K562 (cell line): Measurements from ENCODE around the gene RTBDN. TPM values are rescaled to one million over a fixed set of nuclear protein-coding genes. Genes with fewer than 3 reads are reported as not detected.
A peak's percentile ranks its signal among the peaks of the same experiment; 100 is the strongest.

ENCODE experiments used
- ARID2 ChIP-seq: fragments of 450-650 bp; IDR thresholded peaks from 2 replicates; pipeline ENCODE4 v1.6.1; 2017; ENCODE audit warnings: antibody characterized with exemption, mild to moderate bottlenecking
- ATF7 ChIP-seq: fragments of 450-650 bp; IDR thresholded peaks from 2 replicates; pipeline ENCODE4 v1.7.1; 2014; ENCODE audit warnings: mild to moderate bottlenecking, moderate library complexity
- BRF1 ChIP-seq: IDR thresholded peaks from 3 replicates; pipeline ENCODE4 v1.6.1; 2011; ENCODE audit warnings: borderline replicate concordance, mild to moderate bottlenecking; ENCODE audit not compliant: insufficient read length; ENCODE audit errors: extremely low read depth
- CBX5 ChIP-seq: IDR thresholded peaks from 2 replicates; pipeline ENCODE4 v1.6.1; 2014; ENCODE audit warnings: low read depth, borderline replicate concordance
- CHD2 ChIP-seq: IDR thresholded peaks from 2 replicates; pipeline ENCODE4 v1.6.1; 2011; ENCODE audit warnings: low read depth, low read length
- CREBBP ChIP-seq: IDR thresholded peaks from one replicate; pipeline ENCODE4 v1.6.1; 2012; ENCODE audit warnings: low read depth, mild to moderate bottlenecking, control low read depth, inconsistent platforms, low read length
- CSDE1 ChIP-seq, 2 experiments: fragments of 450-650 bp; IDR thresholded peaks; 2 replicates each; pipeline ENCODE4 v1.6.1; 2016; ENCODE audit warnings: mild to moderate bottlenecking in 1 of 2
- ERF ChIP-seq: fragments of 450-650 bp; formaldehyde crosslinking; IDR thresholded peaks from 2 replicates; pipeline ENCODE4 v1.4.0; 2020; ENCODE audit warnings: mild to moderate bottlenecking, mixed read lengths
- ETS2 ChIP-seq: IDR thresholded peaks from 2 replicates; pipeline ENCODE4 v1.6.1; 2016; ENCODE audit warnings: borderline replicate concordance, missing genetic modification characterization, mild to moderate bottlenecking, moderate library complexity, missing compliant biosample characterization; ENCODE audit not compliant: poor library complexity, severe bottlenecking
- HCFC1 ChIP-seq: IDR thresholded peaks from 2 replicates; pipeline ENCODE4 v1.6.1; 2012; ENCODE audit warnings: low read depth, low read length, improper control_type of control experiment
- HDAC3 ChIP-seq: fragments of 450-650 bp; IDR thresholded peaks from 2 replicates; pipeline ENCODE4 v1.6.1; 2018; ENCODE audit warnings: borderline replicate concordance, mild to moderate bottlenecking, moderate library complexity; ENCODE audit not compliant: partially characterized antibody
- PCBP1 ChIP-seq: fragments of 200-400 bp; formaldehyde crosslinking; IDR thresholded peaks from 2 replicates; pipeline ENCODE4 v1.6.1; 2018; ENCODE audit warnings: mild to moderate bottlenecking, low read depth, low read length; ENCODE audit not compliant: poor library complexity, severe bottlenecking
- POLR2G ChIP-seq: fragments of 200-400 bp; formaldehyde crosslinking; IDR thresholded peaks from 2 replicates; pipeline ENCODE4 v1.6.1; 2017; ENCODE audit warnings: low read depth, mild to moderate bottlenecking, antibody characterized with exemption, low read length, moderate library complexity
- POLR3A ChIP-seq: IDR thresholded peaks from 2 replicates; pipeline ENCODE4 v1.6.1; 2011; ENCODE audit warnings: borderline replicate concordance, mild to moderate bottlenecking, moderate library complexity; ENCODE audit not compliant: insufficient read length, insufficient read depth; ENCODE audit errors: extremely low read depth
- SMARCE1 ChIP-seq: fragments of 450-650 bp; IDR thresholded peaks from 2 replicates; pipeline ENCODE4 v1.7.1; 2016; ENCODE audit warnings: mild to moderate bottlenecking
- SP1 ChIP-seq: sonication (generic); formaldehyde crosslinking; IDR thresholded peaks from 2 replicates; pipeline ENCODE4 v1.8.1; 2022; ENCODE audit warnings: mild to moderate bottlenecking, missing genetic modification reagents
- ZNF174 ChIP-seq: fragments of 250-450 bp; sonication (Bioruptor Pico); IDR thresholded peaks from 2 replicates; pipeline ENCODE4 v1.4.0; 2020; ENCODE audit warnings: mild to moderate bottlenecking
- ZNF239 ChIP-seq: fragments of 250-450 bp; sonication (Bioruptor Pico); IDR thresholded peaks from 2 replicates; pipeline ENCODE4 v1.4.0; 2020; ENCODE audit warnings: mild to moderate bottlenecking
- ZNF408 ChIP-seq: fragments of 250-450 bp; sonication (Bioruptor Pico); IDR thresholded peaks from 2 replicates; pipeline ENCODE4 v1.4.0; 2020; ENCODE audit warnings: low read depth, mild to moderate bottlenecking, moderate library complexity
- polyA plus RNA-seq, 8 experiments: library from polyadenylated mRNA; depleted of rRNA in 4 of 8; stranded (reverse) in 5 of 8; unstranded in 3 of 8; fragments of >200 nt; fragmentation: Nextera tagmentation in 2 of 8; fragmentation: Illumina TruSeq in 1 of 8; extraction: Ambion mirVana in 2 of 8; extraction: Trizol in 1 of 8; gene quantifications; 2 replicates each; pipeline versions ENCODE4 v1.2.1 to v1.2.3, GENCODE V29; 2011 to 2014; ENCODE audit warnings: inconsistent platforms in 1 of 8, missing spikeins in 1 of 8
- total RNA-seq, 7 experiments: library from RNA; depleted of rRNA in 6 of 7; stranded (reverse); fragments of >200 nt in 6 of 7; fragmentation: Illumina TruSeq in 2 of 7; extraction: Trizol in 2 of 7; gene quantifications; 2 replicates each; pipeline versions ENCODE4 v1.2.1 to v1.2.3, GENCODE V29; 2011 to 2021; ENCODE audit warnings: low replicate concordance in 1 of 7
- TF ChIP-seq, protein P1 (sequence below): sonication (generic); formaldehyde crosslinking; IDR thresholded peaks from 2 replicates; pipeline ENCODE4 v1.8.1; 2023; ENCODE audit warnings: mild to moderate bottlenecking, missing genetic modification reagents, moderate library complexity
- TF ChIP-seq, protein P2 (sequence below): sonication (generic); formaldehyde crosslinking; IDR thresholded peaks from 2 replicates; pipeline ENCODE4 v1.8.1; 2023; ENCODE audit warnings: mild to moderate bottlenecking, missing genetic modification reagents
- TF ChIP-seq, protein P3 (sequence below): fragments of 450-650 bp; formaldehyde crosslinking; IDR thresholded peaks from 2 replicates; pipeline ENCODE4 v1.4.0; 2022; ENCODE audit warnings: mild to moderate bottlenecking, moderate library complexity
- TF ChIP-seq, protein P4 (sequence below), 3 experiments: fragments of 200-800 bp in 1 of 3; sonication (Bioruptor generic) in 1 of 3; sonication (generic) in 1 of 3; formaldehyde crosslinking in 1 of 3; IDR thresholded peaks; 2 replicates each; pipeline versions ENCODE4 v1.6.1 to v1.8.0; 2016 to 2022; ENCODE audit warnings: mild to moderate bottlenecking in 2 of 3, missing compliant biosample characterization in 2 of 3, missing genetic modification characterization in 2 of 3, missing genetic modification reagents in 1 of 3

Gene RTBDN
- total and polyA plus RNA-seq, 9 of the 15 experiments (the other 6 are each of a cell fraction or from before 2014, with no cell fraction given), result 0.20 to 2.3 (median 0.72) TPM; not detected in 1

DNA sequence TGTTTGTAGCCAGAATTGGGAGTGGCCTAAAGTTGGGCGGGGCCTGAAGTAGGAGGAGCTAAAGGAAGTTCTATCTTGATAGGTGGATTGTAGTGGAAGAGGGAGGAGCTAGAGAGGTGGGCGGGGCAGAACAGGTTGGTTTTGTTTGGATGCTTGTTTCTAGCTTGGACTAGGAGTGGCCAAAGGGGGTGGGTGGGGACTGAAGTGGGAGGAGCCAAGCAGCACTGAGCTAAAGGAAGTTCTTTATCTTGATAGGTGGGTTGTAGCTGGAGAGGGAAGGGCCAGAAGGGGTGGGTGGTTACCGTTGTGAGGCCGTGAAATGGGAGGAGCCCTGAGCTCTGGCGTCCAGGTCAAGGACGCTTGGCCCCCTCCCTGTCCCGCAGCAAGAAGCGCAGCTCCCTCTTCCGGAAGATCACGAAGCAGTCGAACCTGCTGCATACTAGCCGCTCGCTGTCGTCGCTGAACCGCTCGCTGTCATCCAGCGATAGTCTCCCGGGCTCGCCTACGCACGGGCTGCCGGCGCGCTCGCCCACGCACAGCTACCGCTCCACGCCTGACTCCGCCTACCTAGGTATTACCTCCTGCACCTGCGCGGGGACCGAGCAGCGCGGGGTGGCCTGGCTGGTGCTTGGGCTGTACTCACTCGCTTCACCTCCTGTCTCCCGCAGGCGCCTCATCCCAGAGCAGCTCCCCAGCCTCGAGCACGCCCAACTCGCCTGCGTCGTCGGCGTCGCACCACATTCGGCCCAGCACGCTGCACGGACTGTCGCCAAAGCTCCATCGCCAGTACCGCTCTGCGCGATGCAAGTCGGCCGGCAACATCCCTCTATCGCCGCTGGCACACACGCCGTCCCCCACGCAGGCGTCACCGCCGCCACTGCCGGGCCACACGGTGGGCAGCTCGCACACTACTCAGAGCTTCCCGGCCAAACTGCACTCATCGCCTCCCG lies 38.8 kb upstream of the RTBDN start (continued):
- TF ChIP-seq, protein P1, sequence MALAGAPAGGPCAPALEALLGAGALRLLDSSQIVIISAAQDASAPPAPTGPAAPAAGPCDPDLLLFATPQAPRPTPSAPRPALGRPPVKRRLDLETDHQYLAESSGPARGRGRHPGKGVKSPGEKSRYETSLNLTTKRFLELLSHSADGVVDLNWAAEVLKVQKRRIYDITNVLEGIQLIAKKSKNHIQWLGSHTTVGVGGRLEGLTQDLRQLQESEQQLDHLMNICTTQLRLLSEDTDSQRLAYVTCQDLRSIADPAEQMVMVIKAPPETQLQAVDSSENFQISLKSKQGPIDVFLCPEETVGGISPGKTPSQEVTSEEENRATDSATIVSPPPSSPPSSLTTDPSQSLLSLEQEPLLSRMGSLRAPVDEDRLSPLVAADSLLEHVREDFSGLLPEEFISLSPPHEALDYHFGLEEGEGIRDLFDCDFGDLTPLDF (CRISPR knock-in tag), result no peak
- no peak for TF ChIP-seq CREBBP
- peak; percentile 48; the same call in 1 of the 2 replicates for TF ChIP-seq SP1
- no peak for TF ChIP-seq SMARCE1
- no peak for TF ChIP-seq ZNF408
- TF ChIP-seq, protein P2, sequence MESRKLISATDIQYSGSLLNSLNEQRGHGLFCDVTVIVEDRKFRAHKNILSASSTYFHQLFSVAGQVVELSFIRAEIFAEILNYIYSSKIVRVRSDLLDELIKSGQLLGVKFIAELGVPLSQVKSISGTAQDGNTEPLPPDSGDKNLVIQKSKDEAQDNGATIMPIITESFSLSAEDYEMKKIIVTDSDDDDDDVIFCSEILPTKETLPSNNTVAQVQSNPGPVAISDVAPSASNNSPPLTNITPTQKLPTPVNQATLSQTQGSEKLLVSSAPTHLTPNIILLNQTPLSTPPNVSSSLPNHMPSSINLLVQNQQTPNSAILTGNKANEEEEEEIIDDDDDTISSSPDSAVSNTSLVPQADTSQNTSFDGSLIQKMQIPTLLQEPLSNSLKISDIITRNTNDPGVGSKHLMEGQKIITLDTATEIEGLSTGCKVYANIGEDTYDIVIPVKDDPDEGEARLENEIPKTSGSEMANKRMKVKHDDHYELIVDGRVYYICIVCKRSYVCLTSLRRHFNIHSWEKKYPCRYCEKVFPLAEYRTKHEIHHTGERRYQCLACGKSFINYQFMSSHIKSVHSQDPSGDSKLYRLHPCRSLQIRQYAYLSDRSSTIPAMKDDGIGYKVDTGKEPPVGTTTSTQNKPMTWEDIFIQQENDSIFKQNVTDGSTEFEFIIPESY (CRISPR knock-in tag), result peak; percentile 84
- TF ChIP-seq ATF7, result no peak
- TF ChIP-seq BRF1, result no peak
- no peak for TF ChIP-seq ZNF239
- peak; percentile 69 for TF ChIP-seq POLR2G
- no peak for TF ChIP-seq CHD2
- no peak for TF ChIP-seq ARID2
- no peak for TF ChIP-seq POLR3A
- no peak for TF ChIP-seq ETS2 (tag)
- TF ChIP-seq HDAC3, result no peak
- TF ChIP-seq, protein P3, sequence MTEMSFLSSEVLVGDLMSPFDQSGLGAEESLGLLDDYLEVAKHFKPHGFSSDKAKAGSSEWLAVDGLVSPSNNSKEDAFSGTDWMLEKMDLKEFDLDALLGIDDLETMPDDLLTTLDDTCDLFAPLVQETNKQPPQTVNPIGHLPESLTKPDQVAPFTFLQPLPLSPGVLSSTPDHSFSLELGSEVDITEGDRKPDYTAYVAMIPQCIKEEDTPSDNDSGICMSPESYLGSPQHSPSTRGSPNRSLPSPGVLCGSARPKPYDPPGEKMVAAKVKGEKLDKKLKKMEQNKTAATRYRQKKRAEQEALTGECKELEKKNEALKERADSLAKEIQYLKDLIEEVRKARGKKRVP (CRISPR knock-in tag), result no peak
- TF ChIP-seq CSDE1 (IDR thresholded peaks at IDR 0.05), result no peak
- TF ChIP-seq CBX5, result peak; percentile 27; the same call in 1 of the 2 replicates
- TF ChIP-seq HCFC1, result no peak
- TF ChIP-seq, protein P4, sequence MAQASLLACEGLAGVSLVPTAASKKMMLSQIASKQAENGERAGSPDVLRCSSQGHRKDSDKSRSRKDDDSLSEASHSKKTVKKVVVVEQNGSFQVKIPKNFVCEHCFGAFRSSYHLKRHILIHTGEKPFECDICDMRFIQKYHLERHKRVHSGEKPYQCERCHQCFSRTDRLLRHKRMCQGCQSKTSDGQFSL (CRISPR knock-in tag; IDR thresholded peaks at IDR 0.05), result no peak
- TF ChIP-seq, protein P4 (tag; IDR thresholded peaks at IDR 0.05), result no peak
- no peak for TF ChIP-seq ERF (CRISPR knock-in tag)
- no peak for TF ChIP-seq PCBP1
- TF ChIP-seq ZNF174 (CRISPR knock-in tag), result no peak
